SK-N-SH (cell line): ENCODE results near the gene SLC35G6.

Source experiments
- CHD2 ChIP-seq: fragments of 150-350 bp; IDR thresholded peaks from 2 replicates; pipeline ENCODE4 v1.6.1; 2018; ENCODE audit warnings: low read length; ENCODE audit not compliant: partially characterized antibody
- YY1 ChIP-seq: IDR thresholded peaks from 2 replicates; pipeline ENCODE4 v1.4.0; 2012; ENCODE audit warnings: low read depth, mild to moderate bottlenecking
- TF ChIP-seq, protein P1 (sequence below): fragments of 200-600 bp; sonication (generic); IDR thresholded peaks from 2 replicates; pipeline ENCODE4 v1.6.1; 2017; ENCODE audit warnings: antibody characterized with exemption, mild to moderate bottlenecking, moderate library complexity
- TF ChIP-seq, protein P2 (sequence below): IDR thresholded peaks from 2 replicates; pipeline ENCODE4 v1.4.0; 2012; ENCODE audit warnings: low read depth, borderline replicate concordance
- TF ChIP-seq, protein P3 (sequence below): IDR thresholded peaks from 2 replicates; pipeline ENCODE4 v1.6.1; 2012; ENCODE audit warnings: mild to moderate bottlenecking, low read depth, low read length, moderate library complexity

DNA sequence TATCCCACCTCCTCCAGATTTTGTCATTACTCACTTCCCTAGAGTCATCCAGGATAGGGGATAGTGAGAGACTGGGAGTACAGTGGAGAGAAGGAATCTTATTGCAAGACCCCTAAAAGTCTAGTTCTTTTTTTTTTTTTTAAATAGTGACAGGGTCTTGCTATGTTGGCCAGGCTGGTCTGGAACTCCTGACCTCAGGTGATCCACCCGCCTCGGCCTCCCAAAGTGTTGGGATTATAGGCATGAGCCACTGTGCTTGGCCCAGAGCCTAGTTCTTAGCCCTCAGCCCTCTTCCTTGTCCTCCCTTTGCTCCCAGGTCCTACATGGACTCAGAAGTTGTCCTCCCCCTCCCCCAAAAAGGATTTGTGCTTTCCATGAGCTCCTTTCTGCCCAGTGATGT is 39.1 kb upstream of the SLC35G6 start:
- TF ChIP-seq, protein P1, sequence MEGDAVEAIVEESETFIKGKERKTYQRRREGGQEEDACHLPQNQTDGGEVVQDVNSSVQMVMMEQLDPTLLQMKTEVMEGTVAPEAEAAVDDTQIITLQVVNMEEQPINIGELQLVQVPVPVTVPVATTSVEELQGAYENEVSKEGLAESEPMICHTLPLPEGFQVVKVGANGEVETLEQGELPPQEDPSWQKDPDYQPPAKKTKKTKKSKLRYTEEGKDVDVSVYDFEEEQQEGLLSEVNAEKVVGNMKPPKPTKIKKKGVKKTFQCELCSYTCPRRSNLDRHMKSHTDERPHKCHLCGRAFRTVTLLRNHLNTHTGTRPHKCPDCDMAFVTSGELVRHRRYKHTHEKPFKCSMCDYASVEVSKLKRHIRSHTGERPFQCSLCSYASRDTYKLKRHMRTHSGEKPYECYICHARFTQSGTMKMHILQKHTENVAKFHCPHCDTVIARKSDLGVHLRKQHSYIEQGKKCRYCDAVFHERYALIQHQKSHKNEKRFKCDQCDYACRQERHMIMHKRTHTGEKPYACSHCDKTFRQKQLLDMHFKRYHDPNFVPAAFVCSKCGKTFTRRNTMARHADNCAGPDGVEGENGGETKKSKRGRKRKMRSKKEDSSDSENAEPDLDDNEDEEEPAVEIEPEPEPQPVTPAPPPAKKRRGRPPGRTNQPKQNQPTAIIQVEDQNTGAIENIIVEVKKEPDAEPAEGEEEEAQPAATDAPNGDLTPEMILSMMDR, result no peak
- no peak for TF ChIP-seq CHD2
- TF ChIP-seq YY1, result no peak
- TF ChIP-seq, protein P2, sequence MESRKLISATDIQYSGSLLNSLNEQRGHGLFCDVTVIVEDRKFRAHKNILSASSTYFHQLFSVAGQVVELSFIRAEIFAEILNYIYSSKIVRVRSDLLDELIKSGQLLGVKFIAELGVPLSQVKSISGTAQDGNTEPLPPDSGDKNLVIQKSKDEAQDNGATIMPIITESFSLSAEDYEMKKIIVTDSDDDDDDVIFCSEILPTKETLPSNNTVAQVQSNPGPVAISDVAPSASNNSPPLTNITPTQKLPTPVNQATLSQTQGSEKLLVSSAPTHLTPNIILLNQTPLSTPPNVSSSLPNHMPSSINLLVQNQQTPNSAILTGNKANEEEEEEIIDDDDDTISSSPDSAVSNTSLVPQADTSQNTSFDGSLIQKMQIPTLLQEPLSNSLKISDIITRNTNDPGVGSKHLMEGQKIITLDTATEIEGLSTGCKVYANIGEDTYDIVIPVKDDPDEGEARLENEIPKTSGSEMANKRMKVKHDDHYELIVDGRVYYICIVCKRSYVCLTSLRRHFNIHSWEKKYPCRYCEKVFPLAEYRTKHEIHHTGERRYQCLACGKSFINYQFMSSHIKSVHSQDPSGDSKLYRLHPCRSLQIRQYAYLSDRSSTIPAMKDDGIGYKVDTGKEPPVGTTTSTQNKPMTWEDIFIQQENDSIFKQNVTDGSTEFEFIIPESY, result no peak
- TF ChIP-seq, protein P3, sequence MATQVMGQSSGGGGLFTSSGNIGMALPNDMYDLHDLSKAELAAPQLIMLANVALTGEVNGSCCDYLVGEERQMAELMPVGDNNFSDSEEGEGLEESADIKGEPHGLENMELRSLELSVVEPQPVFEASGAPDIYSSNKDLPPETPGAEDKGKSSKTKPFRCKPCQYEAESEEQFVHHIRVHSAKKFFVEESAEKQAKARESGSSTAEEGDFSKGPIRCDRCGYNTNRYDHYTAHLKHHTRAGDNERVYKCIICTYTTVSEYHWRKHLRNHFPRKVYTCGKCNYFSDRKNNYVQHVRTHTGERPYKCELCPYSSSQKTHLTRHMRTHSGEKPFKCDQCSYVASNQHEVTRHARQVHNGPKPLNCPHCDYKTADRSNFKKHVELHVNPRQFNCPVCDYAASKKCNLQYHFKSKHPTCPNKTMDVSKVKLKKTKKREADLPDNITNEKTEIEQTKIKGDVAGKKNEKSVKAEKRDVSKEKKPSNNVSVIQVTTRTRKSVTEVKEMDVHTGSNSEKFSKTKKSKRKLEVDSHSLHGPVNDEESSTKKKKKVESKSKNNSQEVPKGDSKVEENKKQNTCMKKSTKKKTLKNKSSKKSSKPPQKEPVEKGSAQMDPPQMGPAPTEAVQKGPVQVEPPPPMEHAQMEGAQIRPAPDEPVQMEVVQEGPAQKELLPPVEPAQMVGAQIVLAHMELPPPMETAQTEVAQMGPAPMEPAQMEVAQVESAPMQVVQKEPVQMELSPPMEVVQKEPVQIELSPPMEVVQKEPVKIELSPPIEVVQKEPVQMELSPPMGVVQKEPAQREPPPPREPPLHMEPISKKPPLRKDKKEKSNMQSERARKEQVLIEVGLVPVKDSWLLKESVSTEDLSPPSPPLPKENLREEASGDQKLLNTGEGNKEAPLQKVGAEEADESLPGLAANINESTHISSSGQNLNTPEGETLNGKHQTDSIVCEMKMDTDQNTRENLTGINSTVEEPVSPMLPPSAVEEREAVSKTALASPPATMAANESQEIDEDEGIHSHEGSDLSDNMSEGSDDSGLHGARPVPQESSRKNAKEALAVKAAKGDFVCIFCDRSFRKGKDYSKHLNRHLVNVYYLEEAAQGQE, result no peak
